HepG2 (cell line): ENCODE data around the gene ELOVL7. TPM values are rescaled to one million over a fixed set of nuclear protein-coding genes. Genes with fewer than 3 reads are reported as not detected.

ENCODE experiments used
- FLYWCH1 ChIP-seq: sonication (generic); formaldehyde crosslinking; IDR thresholded peaks from 2 replicates; pipeline ENCODE4 v1.8.1; 2023; ENCODE audit warnings: mild to moderate bottlenecking, missing genetic modification reagents
- HOXA9 ChIP-seq: sonication (generic); formaldehyde crosslinking; IDR thresholded peaks from 2 replicates; pipeline ENCODE4 v1.8.1; 2022; ENCODE audit warnings: missing genetic modification reagents, mild to moderate bottlenecking, moderate library complexity, borderline replicate concordance
- JUND ChIP-seq: sonication (generic); formaldehyde crosslinking; IDR thresholded peaks from 2 replicates; pipeline ENCODE4 v1.8.0; 2022; ENCODE audit warnings: mild to moderate bottlenecking, missing genetic modification reagents
- MTA1 ChIP-seq: sonication (generic); formaldehyde crosslinking; IDR thresholded peaks from 2 replicates; pipeline ENCODE4 v1.4.0; 2020; ENCODE audit warnings: missing genetic modification reagents, mild to moderate bottlenecking, borderline replicate concordance
- NKX3-1 ChIP-seq: sonication (generic); formaldehyde crosslinking; IDR thresholded peaks from 2 replicates; pipeline ENCODE4 v1.5.0; 2020; ENCODE audit warnings: missing genetic modification reagents
- SETDB1 ChIP-seq: sonication (generic); formaldehyde crosslinking; IDR thresholded peaks from 2 replicates; pipeline ENCODE4 v1.5.1; 2020; ENCODE audit warnings: missing genetic modification reagents, mild to moderate bottlenecking, borderline replicate concordance
- TCF12 ChIP-seq, 2 experiments: fragments of 450-650 bp in 1 of 2; sonication (generic) in 1 of 2; formaldehyde crosslinking in 1 of 2; IDR thresholded peaks; 2 replicates each; pipeline versions ENCODE4 v1.6.1 to v1.8.0; 2017 to 2022; ENCODE audit warnings: antibody characterized with exemption in 1 of 2, mild to moderate bottlenecking in 1 of 2, missing genetic modification reagents in 1 of 2, moderate library complexity in 1 of 2
- ZNF138 ChIP-seq: sonication (generic); formaldehyde crosslinking; IDR thresholded peaks from 2 replicates; pipeline ENCODE4 v1.5.0; 2020; ENCODE audit warnings: mild to moderate bottlenecking, low read depth, missing genetic modification reagents
- ZNF567 ChIP-seq: sonication (generic); formaldehyde crosslinking; IDR thresholded peaks from 2 replicates; pipeline ENCODE4 v1.8.1; 2023; ENCODE audit warnings: mild to moderate bottlenecking, missing genetic modification reagents, borderline replicate concordance
- ZNF598 ChIP-seq: sonication (generic); formaldehyde crosslinking; IDR thresholded peaks from 2 replicates; pipeline ENCODE4 v1.5.1; 2020; ENCODE audit warnings: mild to moderate bottlenecking, missing genetic modification reagents, borderline replicate concordance
- ZNF788 ChIP-seq: sonication (generic); formaldehyde crosslinking; IDR thresholded peaks from 2 replicates; pipeline ENCODE4 v1.5.0; 2020; ENCODE audit warnings: mild to moderate bottlenecking, missing genetic modification reagents, borderline replicate concordance
- polyA plus RNA-seq, 8 experiments: library from polyadenylated mRNA; depleted of rRNA in 3 of 8; stranded (reverse) in 7 of 8; unstranded in 1 of 8; fragments of >200 nt; fragmentation: Illumina TruSeq in 4 of 8; extraction: Trizol in 4 of 8; gene quantifications; 2 replicates each; pipeline versions ENCODE4 v1.2.1 to v1.2.3, GENCODE V29; 2011 to 2016; ENCODE audit warnings: low read depth in 4 of 8, missing spikeins in 1 of 8, mixed read lengths in 1 of 8; ENCODE audit not compliant: insufficient read depth in 1 of 8
- total RNA-seq, 5 experiments: library from RNA; depleted of rRNA; stranded (reverse); fragments of >200 nt; fragmentation: Illumina TruSeq; extraction: Trizol; gene quantifications; 2 replicates each; pipeline ENCODE4 v1.2.3, GENCODE V29; 2016; ENCODE audit warnings: low read depth in 1 of 5
- TF ChIP-seq, protein P1 (sequence below), 2 experiments: IDR thresholded peaks; 2 replicates each; pipeline ENCODE4 v1.6.1; 2011 to 2012; ENCODE audit warnings: low read length in 2 of 2, borderline replicate concordance in 1 of 2, low read depth in 1 of 2, mild to moderate bottlenecking in 1 of 2, moderate library complexity in 1 of 2
- TF ChIP-seq, protein P2 (sequence below): sonication (generic); formaldehyde crosslinking; IDR thresholded peaks from 2 replicates; pipeline ENCODE4 v1.4.0; 2020; ENCODE audit warnings: missing genetic modification reagents
- TF ChIP-seq, protein P3 (sequence below): sonication (generic); formaldehyde crosslinking; IDR thresholded peaks from 2 replicates; pipeline ENCODE4 v1.5.0; 2020; ENCODE audit warnings: mild to moderate bottlenecking, low read depth, missing genetic modification reagents, borderline replicate concordance
- TF ChIP-seq, protein P4 (sequence below): sonication (generic); formaldehyde crosslinking; IDR thresholded peaks from 2 replicates; pipeline ENCODE4 v1.4.0; 2020; ENCODE audit warnings: missing genetic modification reagents

Gene ELOVL7
- total and polyA plus RNA-seq, 2 of the 13 experiments (the other 11 are each of a cell fraction or from before 2014, with no cell fraction given) = 4.5 to 7.3 TPM

DNA sequence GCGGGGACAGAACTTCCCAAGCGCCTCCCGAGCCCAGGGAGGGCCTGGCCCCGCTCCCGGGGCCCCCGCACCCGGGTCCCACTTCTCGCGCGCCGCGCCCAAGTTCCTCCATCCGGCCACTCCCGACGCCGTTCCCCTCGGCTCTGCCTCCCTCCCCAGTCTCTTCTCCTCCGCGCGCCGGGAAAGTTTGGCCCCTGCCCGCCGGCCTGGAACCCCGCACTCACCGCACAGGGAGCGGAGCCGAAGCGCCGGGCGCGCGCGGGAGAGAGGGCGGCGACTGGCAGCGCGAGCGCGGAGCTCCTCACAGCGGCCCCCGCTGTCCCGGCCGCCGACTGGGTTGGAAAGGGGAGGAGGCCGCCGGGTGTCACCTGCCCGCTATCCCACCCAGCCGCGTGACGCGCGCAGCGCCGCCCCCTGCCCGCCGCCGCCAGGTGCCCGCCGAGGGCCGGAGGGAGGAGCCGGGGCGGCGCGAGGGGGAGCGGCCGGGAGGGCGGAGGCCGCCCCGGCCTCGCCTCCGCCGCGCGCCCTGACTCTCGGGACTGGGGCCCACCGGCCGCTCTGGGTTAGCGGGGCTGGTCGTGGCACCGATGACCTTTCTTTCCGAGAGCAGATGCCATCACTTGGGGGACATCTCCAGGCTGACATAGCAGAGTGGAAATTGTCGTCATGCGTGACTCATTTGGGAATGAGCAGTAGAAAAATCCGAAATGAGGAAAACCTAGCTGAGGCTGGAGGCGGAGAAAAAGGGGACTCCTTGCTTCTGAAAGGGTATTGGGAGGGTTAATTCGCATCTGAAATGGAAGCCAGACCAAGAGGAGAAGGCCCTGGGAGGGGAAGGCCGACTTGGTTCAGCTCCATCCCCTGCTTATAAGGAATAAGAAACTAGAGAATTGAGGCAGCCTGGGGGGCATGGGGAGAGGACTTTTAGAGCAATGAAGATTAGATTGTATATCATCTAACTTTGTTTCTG lies at the start of gene ELOVL7 (continued):
- TF ChIP-seq, protein P1, sequence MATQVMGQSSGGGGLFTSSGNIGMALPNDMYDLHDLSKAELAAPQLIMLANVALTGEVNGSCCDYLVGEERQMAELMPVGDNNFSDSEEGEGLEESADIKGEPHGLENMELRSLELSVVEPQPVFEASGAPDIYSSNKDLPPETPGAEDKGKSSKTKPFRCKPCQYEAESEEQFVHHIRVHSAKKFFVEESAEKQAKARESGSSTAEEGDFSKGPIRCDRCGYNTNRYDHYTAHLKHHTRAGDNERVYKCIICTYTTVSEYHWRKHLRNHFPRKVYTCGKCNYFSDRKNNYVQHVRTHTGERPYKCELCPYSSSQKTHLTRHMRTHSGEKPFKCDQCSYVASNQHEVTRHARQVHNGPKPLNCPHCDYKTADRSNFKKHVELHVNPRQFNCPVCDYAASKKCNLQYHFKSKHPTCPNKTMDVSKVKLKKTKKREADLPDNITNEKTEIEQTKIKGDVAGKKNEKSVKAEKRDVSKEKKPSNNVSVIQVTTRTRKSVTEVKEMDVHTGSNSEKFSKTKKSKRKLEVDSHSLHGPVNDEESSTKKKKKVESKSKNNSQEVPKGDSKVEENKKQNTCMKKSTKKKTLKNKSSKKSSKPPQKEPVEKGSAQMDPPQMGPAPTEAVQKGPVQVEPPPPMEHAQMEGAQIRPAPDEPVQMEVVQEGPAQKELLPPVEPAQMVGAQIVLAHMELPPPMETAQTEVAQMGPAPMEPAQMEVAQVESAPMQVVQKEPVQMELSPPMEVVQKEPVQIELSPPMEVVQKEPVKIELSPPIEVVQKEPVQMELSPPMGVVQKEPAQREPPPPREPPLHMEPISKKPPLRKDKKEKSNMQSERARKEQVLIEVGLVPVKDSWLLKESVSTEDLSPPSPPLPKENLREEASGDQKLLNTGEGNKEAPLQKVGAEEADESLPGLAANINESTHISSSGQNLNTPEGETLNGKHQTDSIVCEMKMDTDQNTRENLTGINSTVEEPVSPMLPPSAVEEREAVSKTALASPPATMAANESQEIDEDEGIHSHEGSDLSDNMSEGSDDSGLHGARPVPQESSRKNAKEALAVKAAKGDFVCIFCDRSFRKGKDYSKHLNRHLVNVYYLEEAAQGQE (IDR thresholded peaks at IDR 0.05; ENCODE audit: borderline replicate concordance in 1 of 2, low read depth in 1 of 2, low read length in 2 of 2) = no peak
- TF ChIP-seq FLYWCH1 (CRISPR knock-in tag) (no peak), ZNF138 (CRISPR knock-in tag) (no peak), ZNF598 (CRISPR knock-in tag) (no peak), HOXA9 (CRISPR knock-in tag) (no peak), SETDB1 (CRISPR knock-in tag) (no peak), NKX3-1 (CRISPR knock-in tag) (no peak), TCF12 (IDR thresholded peaks at IDR 0.05) (no peak), TCF12 (CRISPR knock-in tag; IDR thresholded peaks at IDR 0.05) (no peak), JUND (CRISPR knock-in tag) (no peak), MTA1 (CRISPR knock-in tag) (peak; percentile 67; the same call in 1 of the 2 replicates), ZNF567 (CRISPR knock-in tag) (no peak), ZNF788 (CRISPR knock-in tag) (no peak; the same call in 1 of the 2 replicates)
- TF ChIP-seq, protein P2, sequence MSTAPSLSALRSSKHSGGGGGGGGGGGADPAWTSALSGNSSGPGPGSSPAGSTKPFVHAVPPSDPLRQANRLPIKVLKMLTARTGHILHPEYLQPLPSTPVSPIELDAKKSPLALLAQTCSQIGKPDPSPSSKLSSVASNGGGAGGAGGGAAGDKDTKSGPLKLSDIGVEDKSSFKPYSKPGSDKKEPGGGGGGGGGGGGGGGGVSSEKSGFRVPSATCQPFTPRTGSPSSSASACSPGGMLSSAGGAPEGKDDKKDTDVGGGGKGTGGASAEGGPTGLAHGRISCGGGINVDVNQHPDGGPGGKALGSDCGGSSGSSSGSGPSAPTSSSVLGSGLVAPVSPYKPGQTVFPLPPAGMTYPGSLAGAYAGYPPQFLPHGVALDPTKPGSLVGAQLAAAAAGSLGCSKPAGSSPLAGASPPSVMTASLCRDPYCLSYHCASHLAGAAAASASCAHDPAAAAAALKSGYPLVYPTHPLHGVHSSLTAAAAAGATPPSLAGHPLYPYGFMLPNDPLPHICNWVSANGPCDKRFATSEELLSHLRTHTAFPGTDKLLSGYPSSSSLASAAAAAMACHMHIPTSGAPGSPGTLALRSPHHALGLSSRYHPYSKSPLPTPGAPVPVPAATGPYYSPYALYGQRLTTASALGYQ (CRISPR knock-in tag) = no peak
- TF ChIP-seq, protein P3, sequence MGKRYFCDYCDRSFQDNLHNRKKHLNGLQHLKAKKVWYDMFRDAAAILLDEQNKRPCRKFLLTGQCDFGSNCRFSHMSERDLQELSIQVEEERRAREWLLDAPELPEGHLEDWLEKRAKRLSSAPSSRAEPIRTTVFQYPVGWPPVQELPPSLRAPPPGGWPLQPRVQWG (CRISPR knock-in tag) = no peak
- TF ChIP-seq, protein P4, sequence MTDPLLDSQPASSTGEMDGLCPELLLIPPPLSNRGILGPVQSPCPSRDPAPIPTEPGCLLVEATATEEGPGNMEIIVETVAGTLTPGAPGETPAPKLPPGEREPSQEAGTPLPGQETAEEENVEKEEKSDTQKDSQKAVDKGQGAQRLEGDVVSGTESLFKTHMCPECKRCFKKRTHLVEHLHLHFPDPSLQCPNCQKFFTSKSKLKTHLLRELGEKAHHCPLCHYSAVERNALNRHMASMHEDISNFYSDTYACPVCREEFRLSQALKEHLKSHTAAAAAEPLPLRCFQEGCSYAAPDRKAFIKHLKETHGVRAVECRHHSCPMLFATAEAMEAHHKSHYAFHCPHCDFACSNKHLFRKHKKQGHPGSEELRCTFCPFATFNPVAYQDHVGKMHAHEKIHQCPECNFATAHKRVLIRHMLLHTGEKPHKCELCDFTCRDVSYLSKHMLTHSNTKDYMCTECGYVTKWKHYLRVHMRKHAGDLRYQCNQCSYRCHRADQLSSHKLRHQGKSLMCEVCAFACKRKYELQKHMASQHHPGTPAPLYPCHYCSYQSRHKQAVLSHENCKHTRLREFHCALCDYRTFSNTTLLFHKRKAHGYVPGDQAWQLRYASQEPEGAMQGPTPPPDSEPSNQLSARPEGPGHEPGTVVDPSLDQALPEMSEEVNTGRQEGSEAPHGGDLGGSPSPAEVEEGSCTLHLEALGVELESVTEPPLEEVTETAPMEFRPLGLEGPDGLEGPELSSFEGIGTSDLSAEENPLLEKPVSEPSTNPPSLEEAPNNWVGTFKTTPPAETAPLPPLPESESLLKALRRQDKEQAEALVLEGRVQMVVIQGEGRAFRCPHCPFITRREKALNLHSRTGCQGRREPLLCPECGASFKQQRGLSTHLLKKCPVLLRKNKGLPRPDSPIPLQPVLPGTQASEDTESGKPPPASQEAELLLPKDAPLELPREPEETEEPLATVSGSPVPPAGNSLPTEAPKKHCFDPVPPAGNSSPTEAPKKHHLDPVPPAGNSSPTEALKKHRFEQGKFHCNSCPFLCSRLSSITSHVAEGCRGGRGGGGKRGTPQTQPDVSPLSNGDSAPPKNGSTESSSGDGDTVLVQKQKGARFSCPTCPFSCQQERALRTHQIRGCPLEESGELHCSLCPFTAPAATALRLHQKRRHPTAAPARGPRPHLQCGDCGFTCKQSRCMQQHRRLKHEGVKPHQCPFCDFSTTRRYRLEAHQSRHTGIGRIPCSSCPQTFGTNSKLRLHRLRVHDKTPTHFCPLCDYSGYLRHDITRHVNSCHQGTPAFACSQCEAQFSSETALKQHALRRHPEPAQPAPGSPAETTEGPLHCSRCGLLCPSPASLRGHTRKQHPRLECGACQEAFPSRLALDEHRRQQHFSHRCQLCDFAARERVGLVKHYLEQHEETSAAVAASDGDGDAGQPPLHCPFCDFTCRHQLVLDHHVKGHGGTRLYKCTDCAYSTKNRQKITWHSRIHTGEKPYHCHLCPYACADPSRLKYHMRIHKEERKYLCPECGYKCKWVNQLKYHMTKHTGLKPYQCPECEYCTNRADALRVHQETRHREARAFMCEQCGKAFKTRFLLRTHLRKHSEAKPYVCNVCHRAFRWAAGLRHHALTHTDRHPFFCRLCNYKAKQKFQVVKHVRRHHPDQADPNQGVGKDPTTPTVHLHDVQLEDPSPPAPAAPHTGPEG = no peak
